H1 (cell line): Measurements from ENCODE around the gene ODAPH. TPM values are rescaled to one million over a fixed set of nuclear protein-coding genes. Genes with fewer than 3 reads are reported as not detected.

Source experiments
- CTCF ChIA-PET: fragments of 300-600 bp; sonication (Branson Sonifier 250); formaldehyde crosslinking; loops from one replicate; lab custom pipeline; 2021; ENCODE audit not compliant: partially characterized antibody; lab: Charles Lee
- POLR2A ChIA-PET: fragments of 300-600 bp; sonication (Branson Sonifier 250); formaldehyde crosslinking; loops from one replicate; lab custom pipeline; 2021; ENCODE audit warnings: inconsistent platforms; ENCODE audit not compliant: partially characterized antibody; lab: Charles Lee
- DNase-seq, 2 experiments: peaks; one replicate each; pipeline versions ENCODE4 v3.0.0 to v3.0.0-alpha.2; 2010 to 2022; ENCODE audit warnings: low spot score in 2 of 2, low read depth in 1 of 2, mixed read lengths in 1 of 2
- FAIRE-seq: peaks from 2 replicates; lab custom pipeline; 2011; peaks lifted over from hg19 to GRCh38; lab: Jason Lieb, UNC
- H2AFZ ChIP-seq: 2 replicates; pipeline ENCODE4 v1.8.1; 2012; ENCODE audit warnings: low read length, inconsistent platforms
- H2AK5ac ChIP-seq: 2 replicates; pipeline ENCODE4 v1.6.1; 2013; ENCODE audit warnings: low read depth, low read length
- H2BK120ac ChIP-seq: replicated peaks from 2 replicates; pipeline ENCODE3; 2013; ENCODE audit warnings: low read depth, low read length, inconsistent platforms
- H2BK12ac ChIP-seq: 2 replicates; pipeline ENCODE4 v1.6.1; 2013; ENCODE audit warnings: low read depth, low read length
- H2BK15ac ChIP-seq: 2 replicates; pipeline ENCODE4 v1.6.1; 2013; ENCODE audit warnings: low read length
- H2BK20ac ChIP-seq: 2 replicates; pipeline ENCODE4 v1.6.1; 2013; ENCODE audit warnings: low read length
- H2BK5ac ChIP-seq: 2 replicates; pipeline ENCODE4 v1.6.1; 2013; ENCODE audit warnings: low read depth, low read length
- H3K14ac ChIP-seq: 2 replicates; pipeline ENCODE4 v1.6.1; 2013; ENCODE audit warnings: inconsistent platforms; ENCODE audit not compliant: insufficient read length
- H3K18ac ChIP-seq: 2 replicates; pipeline ENCODE4 v1.6.1; 2013; ENCODE audit warnings: low read length; ENCODE audit errors: extremely low read depth
- H3K23ac ChIP-seq: 2 replicates; pipeline ENCODE4 v1.6.1; 2013; ENCODE audit warnings: inconsistent platforms; ENCODE audit not compliant: insufficient read length
- H3K23me2 ChIP-seq: 2 replicates; pipeline ENCODE4 v1.6.1; 2013; ENCODE audit warnings: low read depth, low read length
- H3K27ac ChIP-seq: 2 replicates; pipeline ENCODE4 v1.6.1; 2011; ENCODE audit warnings: low read depth, low read length, inconsistent platforms
- H3K27me3 ChIP-seq, 4 experiments: replicated peaks in 1 of 4; 1 replicate in 1 of 4; 2 replicates in 3 of 4; pipeline versions ENCODE4 v1.6.1 to v1.8.1; 2011 to 2013; ENCODE audit warnings: low read length in 3 of 4, mild to moderate bottlenecking in 3 of 4, inconsistent platforms in 2 of 4, mixed read lengths in 2 of 4, moderate library complexity in 1 of 4; ENCODE audit not compliant: control insufficient read depth in 3 of 4, insufficient read depth in 3 of 4; ENCODE audit errors: extremely low read depth in 1 of 4
- H3K36me3 ChIP-seq, 4 experiments: 2 replicates each; pipeline versions ENCODE4 v1.6.1 to v1.8.1; 2011 to 2013; ENCODE audit warnings: mild to moderate bottlenecking in 4 of 4, low read length in 3 of 4, moderate library complexity in 2 of 4, control low read depth in 1 of 4, inconsistent platforms in 1 of 4; ENCODE audit not compliant: insufficient read depth in 4 of 4, control insufficient read depth in 2 of 4
- H3K4ac ChIP-seq: replicated peaks from 2 replicates; pipeline ENCODE3; 2013; ENCODE audit warnings: low read length, low read depth, mixed read lengths, inconsistent platforms; ENCODE audit not compliant: insufficient read length
- H3K4me1 ChIP-seq, 4 experiments: replicated peaks in 1 of 4; 1 replicate in 1 of 4; 2 replicates in 3 of 4; pipeline versions ENCODE4 v1.6.1 to v1.8.1; 2011 to 2013; ENCODE audit warnings: low read length in 3 of 4, inconsistent platforms in 2 of 4, mixed read lengths in 1 of 4; ENCODE audit not compliant: insufficient read depth in 4 of 4, control insufficient read depth in 3 of 4
- H3K4me2 ChIP-seq, 2 experiments: 2 replicates each; pipeline versions ENCODE4 v1.6.1 to v1.8.1; 2011 to 2013; ENCODE audit warnings: low read depth in 2 of 2, low read length in 2 of 2, control low read depth in 1 of 2, inconsistent platforms in 1 of 2, mild to moderate bottlenecking in 1 of 2; ENCODE audit not compliant: insufficient read depth in 1 of 2
- H3K4me3 ChIP-seq, 4 experiments: fragments of 200-600, 300-600 bp in 1 of 4; sonication (generic), shearing (Covaris generic), sonication (Bioruptor Twin) in 1 of 4; 2 replicates each; pipeline versions ENCODE4 v1.5.1 to v1.8.1; 2011 to 2016; ENCODE audit warnings: low read length in 4 of 4, low read depth in 3 of 4, control low read depth in 2 of 4, inconsistent platforms in 2 of 4, mild to moderate bottlenecking in 2 of 4, mixed read lengths in 1 of 4, moderate library complexity in 1 of 4; ENCODE audit not compliant: insufficient read depth in 2 of 4; ENCODE audit errors: extremely low read depth in 1 of 4
- H3K56ac ChIP-seq: replicated peaks from 2 replicates; pipeline ENCODE3; 2013; ENCODE audit warnings: low read depth, mild to moderate bottlenecking, mixed read lengths, low read length, inconsistent platforms; ENCODE audit not compliant: insufficient read length
- H3K79me1 ChIP-seq: 2 replicates; pipeline ENCODE4 v1.6.1; 2013; ENCODE audit warnings: low read depth, low read length, control low read depth
- H3K79me2 ChIP-seq, 2 experiments: 2 replicates each; pipeline versions ENCODE4 v1.6.1 to v1.8.1; 2012 to 2013; ENCODE audit warnings: low read length in 2 of 2, mild to moderate bottlenecking in 2 of 2, inconsistent platforms in 1 of 2; ENCODE audit not compliant: insufficient read depth in 2 of 2, control insufficient read depth in 1 of 2
- H3K9ac ChIP-seq, 4 experiments: replicated peaks in 1 of 4; 1 replicate in 1 of 4; 2 replicates in 3 of 4; pipeline versions ENCODE4 v1.6.1 to v1.8.1; 2011 to 2013; ENCODE audit warnings: low read depth in 3 of 4, low read length in 3 of 4, control low read depth in 2 of 4, mild to moderate bottlenecking in 2 of 4, moderate library complexity in 2 of 4, inconsistent platforms in 1 of 4; ENCODE audit errors: extremely low read depth in 1 of 4
- H3K9me3 ChIP-seq, 2 experiments: 2 replicates each; pipeline versions ENCODE4 v1.6.1 to v1.8.1; 2012 to 2013; ENCODE audit warnings: mild to moderate bottlenecking in 2 of 2, moderate library complexity in 2 of 2, control low read depth in 1 of 2, inconsistent platforms in 1 of 2, low read depth in 1 of 2, low read length in 1 of 2, mixed read lengths in 1 of 2; ENCODE audit not compliant: insufficient read depth in 2 of 2
- H4K20me1 ChIP-seq, 2 experiments: replicated peaks in 1 of 2; 2 replicates each; pipeline versions ENCODE3 to v1.8.1; 2011 to 2013; ENCODE audit warnings: inconsistent platforms in 2 of 2, low read length in 2 of 2, mild to moderate bottlenecking in 1 of 2; ENCODE audit not compliant: insufficient read depth in 2 of 2, control insufficient read depth in 1 of 2
- H4K5ac ChIP-seq: 2 replicates; pipeline ENCODE4 v1.6.1; 2013; ENCODE audit warnings: low read length, low read depth, mixed read lengths, inconsistent platforms; ENCODE audit not compliant: insufficient read length
- H4K8ac ChIP-seq: 2 replicates; pipeline ENCODE4 v1.8.0; 2013; ENCODE audit warnings: mild to moderate bottlenecking, moderate library complexity, low read length, inconsistent platforms; ENCODE audit not compliant: insufficient read depth; ENCODE audit errors: extremely low read depth
- H4K91ac ChIP-seq: replicated peaks from 2 replicates; pipeline ENCODE3; 2013; ENCODE audit warnings: low read length, mixed read lengths, inconsistent platforms; ENCODE audit not compliant: insufficient read length
- ASH2L ChIP-seq: fragments of 200-600, 300-600 bp; sonication (generic); IDR thresholded peaks from one replicate; pipeline ENCODE4 v1.7.1; 2017; ENCODE audit warnings: low read length
- CHD2 ChIP-seq: IDR thresholded peaks from 2 replicates; pipeline ENCODE4 v1.6.1; 2012; ENCODE audit warnings: low read length, improper control_type of control experiment
- JUN ChIP-seq: IDR thresholded peaks from 2 replicates; pipeline ENCODE4 v1.6.1; 2011; ENCODE audit warnings: low read depth, mild to moderate bottlenecking, improper control_type of control experiment, low read length
- KDM1A ChIP-seq: fragments of 200-600, 300-600 bp; sonication (generic); IDR thresholded peaks from 2 replicates; pipeline ENCODE4 v1.7.1; 2016; ENCODE audit warnings: mild to moderate bottlenecking, low read length, borderline replicate concordance
- RNF2 ChIP-seq: fragments of 200-900, 300-1000 bp; sonication (generic); IDR thresholded peaks from 2 replicates; pipeline ENCODE4 v1.7.1; 2016; ENCODE audit warnings: borderline replicate concordance, low read depth, mild to moderate bottlenecking, antibody characterized with exemption, low read length; ENCODE audit not compliant: poor library complexity, severe bottlenecking; ENCODE audit errors: missing control alignments
- SIX5 ChIP-seq: IDR thresholded peaks from 2 replicates; pipeline ENCODE4 v1.6.1; 2011; ENCODE audit warnings: mild to moderate bottlenecking, low read depth, low read length
- SUZ12 ChIP-seq: fragments of 200-600 bp; sonication (generic); IDR thresholded peaks from 2 replicates; pipeline ENCODE4 v1.6.1; 2012; ENCODE audit warnings: mild to moderate bottlenecking, inconsistent platforms, low read length, moderate library complexity, mixed read lengths
- TEAD4 ChIP-seq: IDR thresholded peaks from 2 replicates; pipeline ENCODE4 v1.6.1; 2012; ENCODE audit warnings: low read depth, low read length, inconsistent platforms, mixed read lengths
- WGBS, 2 experiments: shearing (Covaris generic) in 1 of 2; methylation state at CpG; one replicate each; pipeline versions ENCODE4 v1.1.6 to v1.1.7; 2013 to 2015; ENCODE audit warnings: low lambda C conversion rate in 2 of 2, mixed read lengths in 2 of 2, inconsistent platforms in 1 of 2, low coverage in 1 of 2, missing lambda C conversion rate in 1 of 2; ENCODE audit not compliant: insufficient replicate concordance in 2 of 2, insufficient coverage in 1 of 2, insufficient read length in 1 of 2; ENCODE audit errors: extremely low coverage in 1 of 2, missing lambda C conversion rate in 1 of 2; 5-methylcytosine and 5-hydroxymethylcytosine counted together
- polyA plus RNA-seq, 7 experiments: library from polyadenylated mRNA; depleted of rRNA in 3 of 7; stranded (reverse) in 5 of 7; unstranded in 2 of 7; fragments of >200 nt in 5 of 7; fragments of 200-250 nt in 2 of 7; gene quantifications; 1 replicate in 5 of 7; 2 replicates in 1 of 7; 4 replicates in 1 of 7; pipeline versions ENCODE4 v1.2.1 to v1.2.3, GENCODE V29; 2011 to 2013; ENCODE audit warnings: missing spikeins in 2 of 7, mixed read lengths in 2 of 7
- total RNA-seq: library from RNA; stranded (reverse); fragmentation: NEBNext Ultra II Directional; extraction: Animal tissue kit (Norgen Biotek cat#: 25700); gene quantifications from 2 replicates; pipeline ENCODE4 v1.2.1, GENCODE V29; 2021
- TF ChIP-seq, protein P1 (sequence below): IDR thresholded peaks from 2 replicates; pipeline ENCODE4 v1.6.1; 2011; ENCODE audit warnings: low read length, improper control_type of control experiment
- TF ChIP-seq, protein P2 (sequence below), 3 experiments: IDR thresholded peaks; 1 replicate in 2 of 3; 2 replicates in 1 of 3; pipeline versions ENCODE4 v1.5.1 to v1.6.1; 2011; ENCODE audit warnings: low read length in 3 of 3, mild to moderate bottlenecking in 3 of 3, inconsistent platforms in 2 of 3, low read depth in 1 of 3, moderate library complexity in 1 of 3; ENCODE audit not compliant: insufficient read depth in 1 of 3; ENCODE audit errors: control extremely low read depth in 1 of 3

Gene ODAPH
- total and polyA plus RNA-seq, 2 of the 8 experiments (the other 6 are each of a cell fraction or from before 2014, with no cell fraction given): not detected

DNA sequence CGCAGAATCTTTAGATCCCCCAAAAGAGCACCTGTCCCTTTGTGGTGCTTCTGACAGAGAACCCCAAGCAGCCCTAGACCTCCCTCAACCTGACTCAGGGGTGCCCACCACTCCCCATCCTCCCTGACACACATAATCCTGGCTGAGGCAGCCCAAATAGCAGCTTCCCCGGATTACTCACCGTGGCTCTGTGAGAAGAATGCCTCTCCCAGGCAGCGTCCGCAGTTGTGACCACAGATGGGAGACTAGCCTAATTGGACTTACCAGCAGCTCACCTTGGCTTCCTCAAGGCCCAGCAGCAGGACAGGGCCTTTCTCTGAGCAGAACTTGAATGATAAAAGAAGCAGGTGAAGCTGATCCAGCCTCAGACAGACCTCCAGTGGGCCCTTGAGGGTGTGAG is 10.3 kb upstream of the ODAPH start:
- FAIRE-seq (no peak), DNase-seq (no peak)
- Histone ChIP-seq H3K4me2 (no peak overlapping the region), H3K4ac (no peak overlapping the region), H2BK20ac (no peak overlapping the region), H4K5ac (no peak overlapping the region), H3K23ac (no peak overlapping the region), H3K23me2 (no peaks in the 10 kb centered on the region), H3K79me2 (no peaks in the 10 kb centered on the region), H2BK12ac (no peak overlapping the region), H3K4me1 (0 out of 7 replicates have a peak, but pooled peaks cover 0 to 2% (median 0%) of the 10 kb centered on the region in 4 experiments), H3K4me3 (no peak overlapping the region), H2AFZ (no peak overlapping the region), H4K8ac (no peak overlapping the region), H2BK5ac (no peak overlapping the region), H4K20me1 (no peaks in the 10 kb centered on the region), H3K79me1 (no peaks in the 10 kb centered on the region), H2BK120ac (no peak overlapping the region), H3K9ac (no peak overlapping the region), H3K56ac (no peak overlapping the region), H2BK15ac (no peak overlapping the region), H3K36me3 (no peaks in the 10 kb centered on the region), H3K27me3 (no peaks in the 10 kb centered on the region), H2AK5ac (no peak overlapping the region), H4K91ac (no peak overlapping the region), H3K27ac (no peak overlapping the region), H3K14ac (no peak overlapping the region), H3K9me3 (no peaks in the 10 kb centered on the region), H3K18ac (no peak overlapping the region)
- ChIA-PET CTCF (interaction anchor here (0.5 to 3.3 kb wide), 2 partner anchors 11 to 17 kb away, joined by 3 to 11 read pairs; partner anchors contain the start of gene ODAPH), POLR2A (interaction anchor here (1.1 to 2.1 kb wide), 3 partner anchors 8 to 15 kb away, joined by 5 to 7 read pairs (median 5); partner anchors contain the start of gene ODAPH)
- WGBS, 2 experiments: 93% methylated on average over 5 of the region's 5 CpGs; no CpG with 5 or more reads in 1 of the 2 experiments
- TF ChIP-seq KDM1A (no peak), SUZ12 (no peak), JUN (no peak), SIX5 (no peak), CHD2 (no peak), RNF2 (no peak), ASH2L (no peak), TEAD4 (no peak)
- TF ChIP-seq, protein P1, sequence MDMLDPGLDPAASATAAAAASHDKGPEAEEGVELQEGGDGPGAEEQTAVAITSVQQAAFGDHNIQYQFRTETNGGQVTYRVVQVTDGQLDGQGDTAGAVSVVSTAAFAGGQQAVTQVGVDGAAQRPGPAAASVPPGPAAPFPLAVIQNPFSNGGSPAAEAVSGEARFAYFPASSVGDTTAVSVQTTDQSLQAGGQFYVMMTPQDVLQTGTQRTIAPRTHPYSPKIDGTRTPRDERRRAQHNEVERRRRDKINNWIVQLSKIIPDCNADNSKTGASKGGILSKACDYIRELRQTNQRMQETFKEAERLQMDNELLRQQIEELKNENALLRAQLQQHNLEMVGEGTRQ: no peak
- TF ChIP-seq, protein P2, sequence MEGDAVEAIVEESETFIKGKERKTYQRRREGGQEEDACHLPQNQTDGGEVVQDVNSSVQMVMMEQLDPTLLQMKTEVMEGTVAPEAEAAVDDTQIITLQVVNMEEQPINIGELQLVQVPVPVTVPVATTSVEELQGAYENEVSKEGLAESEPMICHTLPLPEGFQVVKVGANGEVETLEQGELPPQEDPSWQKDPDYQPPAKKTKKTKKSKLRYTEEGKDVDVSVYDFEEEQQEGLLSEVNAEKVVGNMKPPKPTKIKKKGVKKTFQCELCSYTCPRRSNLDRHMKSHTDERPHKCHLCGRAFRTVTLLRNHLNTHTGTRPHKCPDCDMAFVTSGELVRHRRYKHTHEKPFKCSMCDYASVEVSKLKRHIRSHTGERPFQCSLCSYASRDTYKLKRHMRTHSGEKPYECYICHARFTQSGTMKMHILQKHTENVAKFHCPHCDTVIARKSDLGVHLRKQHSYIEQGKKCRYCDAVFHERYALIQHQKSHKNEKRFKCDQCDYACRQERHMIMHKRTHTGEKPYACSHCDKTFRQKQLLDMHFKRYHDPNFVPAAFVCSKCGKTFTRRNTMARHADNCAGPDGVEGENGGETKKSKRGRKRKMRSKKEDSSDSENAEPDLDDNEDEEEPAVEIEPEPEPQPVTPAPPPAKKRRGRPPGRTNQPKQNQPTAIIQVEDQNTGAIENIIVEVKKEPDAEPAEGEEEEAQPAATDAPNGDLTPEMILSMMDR (IDR thresholded peaks at IDR 0.05; ENCODE audit: control extremely low read depth in 1 of 3, insufficient read depth in 1 of 3, low read depth in 1 of 3, low read length in 3 of 3): no peak
